Skeletal muscle tissue (tissue), 4 donors: ENCODE data around the gene STARD5. TPM values are rescaled to one million over a fixed set of nuclear protein-coding genes. Genes with fewer than 3 reads are reported as not detected.

Source experiments
- H3K27ac ChIP-seq: one replicate; pipeline ENCODE4 v1.7.0; 2013; ENCODE audit warnings: mild to moderate bottlenecking, low read depth, low read length, inconsistent platforms
- H3K27me3 ChIP-seq, 3 donors: one replicate each; pipeline ENCODE4 v1.7.0; 2013; ENCODE audit warnings: low read length in 3 of 3; ENCODE audit not compliant: control insufficient read depth in 3 of 3, insufficient read depth in 3 of 3
- H3K36me3 ChIP-seq, 3 donors: one replicate each; pipeline ENCODE4 v1.7.0; 2013; ENCODE audit warnings: low read length in 3 of 3; ENCODE audit not compliant: control insufficient read depth in 3 of 3, insufficient read depth in 3 of 3
- H3K4me1 ChIP-seq, 3 donors: one replicate each; pipeline ENCODE4 v1.7.0; 2013; ENCODE audit warnings: low read length in 3 of 3, mild to moderate bottlenecking in 3 of 3; ENCODE audit not compliant: control insufficient read depth in 3 of 3, insufficient read depth in 3 of 3
- H3K4me3 ChIP-seq, 3 donors: one replicate each; pipeline ENCODE4 v1.7.0; 2013; ENCODE audit warnings: low read length in 3 of 3
- H3K9ac ChIP-seq, 3 donors: one replicate each; pipeline ENCODE4 v1.7.0; 2013; ENCODE audit warnings: low read length in 3 of 3, mild to moderate bottlenecking in 3 of 3, moderate library complexity in 2 of 3, low read depth in 1 of 3
- H3K9me3 ChIP-seq, 3 donors: one replicate each; pipeline ENCODE4 v1.7.0; 2013; ENCODE audit warnings: low read length in 3 of 3; ENCODE audit not compliant: control insufficient read depth in 3 of 3
- total RNA-seq: library from RNA; depleted of rRNA; stranded (reverse); fragments of >200 nt; gene quantifications from one replicate; pipeline ENCODE4 v1.2.3, GENCODE V29; 2014
- donor health status: Osteomylitis.

The STARD5 gene
- total RNA-seq, 1 donor from 2014 or later = 2.1 TPM

DNA sequence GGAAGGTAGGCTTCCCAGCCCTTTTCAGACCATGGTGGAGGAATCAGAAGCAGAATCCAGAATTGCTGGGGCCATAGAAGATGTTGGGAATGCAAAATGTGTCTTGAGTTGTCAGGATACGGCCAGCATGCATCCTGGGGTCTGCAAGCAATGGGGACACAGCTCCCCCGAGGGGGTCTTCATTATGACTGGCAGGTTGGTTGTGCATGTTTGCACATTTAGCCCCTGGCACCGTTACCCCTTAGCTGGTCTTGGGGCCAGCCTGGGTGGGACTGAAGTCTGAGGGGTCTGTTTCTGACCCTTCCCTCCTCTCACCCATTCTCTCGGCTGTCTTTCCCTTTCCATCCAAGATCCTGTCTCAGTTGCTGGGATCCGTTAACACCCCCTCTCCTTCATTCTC, 50.7 kb downstream of the STARD5 start:
- Histone ChIP-seq H3K4me3 (no peak overlapping the region), H3K27ac (no peak overlapping the region), H3K9me3 (peaks cover 0 to 2% (median 0%) of the 10 kb centered on the region in 3 donors), H3K4me1 (no peaks in the 10 kb centered on the region), H3K36me3 (no peaks in the 10 kb centered on the region), H3K9ac (peak overlapping the region in 1 of 3 donors; percentile 8), H3K27me3 (peaks cover 0 to 7% (median 0%) of the 10 kb centered on the region in 3 donors)

DNA sequence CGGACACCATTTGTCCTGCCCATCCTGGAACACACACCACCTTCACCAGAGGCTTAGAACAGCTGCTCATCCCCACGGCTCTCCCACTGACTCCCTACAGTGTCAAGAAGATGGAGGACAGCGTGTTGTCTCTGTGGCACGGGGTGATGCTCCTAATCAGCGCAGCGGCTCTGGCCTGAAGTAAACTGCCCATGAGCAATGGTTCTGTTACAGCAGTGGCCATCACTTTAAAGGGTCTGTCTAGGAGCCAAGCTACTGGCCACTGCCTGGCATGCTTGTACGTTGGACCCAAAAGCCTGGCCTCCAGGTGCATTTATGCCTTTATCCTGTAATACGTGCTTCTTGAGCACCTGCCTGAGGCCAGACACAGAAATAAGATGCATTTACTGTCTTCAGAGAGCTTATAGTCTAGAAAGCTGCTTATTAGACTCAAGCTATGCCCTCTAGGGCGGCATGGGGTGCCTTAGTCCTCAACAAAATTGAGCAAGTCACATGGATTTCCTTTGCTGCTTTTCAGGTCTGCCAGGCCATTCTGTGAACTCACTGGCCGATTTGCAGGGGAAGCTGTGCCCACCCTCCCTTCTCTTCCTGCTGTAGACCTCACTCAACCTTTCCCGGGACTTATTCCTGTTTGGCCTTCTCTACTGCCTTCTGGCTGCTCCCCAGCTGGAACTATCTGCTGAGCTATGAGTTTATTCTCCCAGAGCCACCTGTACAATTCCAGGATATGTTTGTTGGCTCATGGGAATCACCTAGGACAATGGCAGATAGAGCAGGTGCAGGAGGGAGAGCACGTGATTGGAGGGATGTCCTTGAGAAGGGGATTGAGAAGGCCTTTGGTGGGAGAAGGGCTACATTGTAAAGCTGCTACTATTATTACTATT, 51.9 kb downstream of the STARD5 start:
- H3K9me3 ChIP-seq = no peaks in the 10 kb centered on the region
- H3K36me3 ChIP-seq = no peaks in the 10 kb centered on the region
- no peak overlapping the region for H3K9ac ChIP-seq
- no peaks in the 10 kb centered on the region for H3K4me1 ChIP-seq
- H3K4me3 ChIP-seq = no peak overlapping the region
- no peak overlapping the region for H3K27ac ChIP-seq
- H3K27me3 ChIP-seq = peaks cover 0 to 7% (median 0%) of the 10 kb centered on the region in 3 donors

DNA sequence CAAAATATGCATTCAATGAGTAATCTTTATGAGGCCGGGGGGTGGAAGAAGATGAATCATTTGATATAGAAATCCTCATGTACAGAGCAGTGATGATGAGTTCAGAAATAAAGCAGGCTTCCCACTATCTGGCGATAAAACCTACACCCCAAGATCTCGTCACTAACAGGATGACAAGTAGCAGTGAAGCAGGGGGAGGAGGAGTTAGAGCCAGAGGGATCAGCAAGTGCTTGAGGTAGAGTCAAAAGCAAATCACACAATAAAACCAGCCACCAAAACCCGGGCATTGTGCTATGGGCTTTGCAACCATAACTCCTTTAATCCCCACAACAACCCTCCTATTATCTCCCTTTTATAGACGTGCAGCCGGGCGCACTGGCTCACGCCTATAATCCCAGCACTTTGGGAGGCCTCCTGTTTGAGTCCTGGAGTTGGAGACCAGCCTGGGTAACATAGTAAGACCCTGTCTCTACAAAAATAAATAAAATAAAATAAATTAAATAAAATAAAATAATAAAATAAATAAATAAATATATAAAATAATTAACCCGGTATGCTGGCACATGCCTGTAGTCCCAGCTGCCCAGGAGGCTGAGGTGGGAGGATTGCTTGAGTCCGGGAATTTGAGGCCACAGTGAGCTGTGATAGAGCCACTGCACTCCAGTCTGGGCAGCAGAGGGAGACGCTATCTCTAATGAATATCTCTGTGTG, 53.0 kb downstream of the STARD5 start:
- H3K27me3 ChIP-seq = peaks cover 0 to 7% (median 0%) of the 10 kb centered on the region in 3 donors
- peaks cover 4 to 5% (median 5%) of the 10 kb centered on the region in 3 donors for H3K4me1 ChIP-seq
- H3K9ac ChIP-seq = no peak overlapping the region
- no peaks in the 10 kb centered on the region for H3K36me3 ChIP-seq
- no peak overlapping the region for H3K4me3 ChIP-seq
- H3K9me3 ChIP-seq = no peaks in the 10 kb centered on the region
- H3K27ac ChIP-seq = no peak overlapping the region

DNA sequence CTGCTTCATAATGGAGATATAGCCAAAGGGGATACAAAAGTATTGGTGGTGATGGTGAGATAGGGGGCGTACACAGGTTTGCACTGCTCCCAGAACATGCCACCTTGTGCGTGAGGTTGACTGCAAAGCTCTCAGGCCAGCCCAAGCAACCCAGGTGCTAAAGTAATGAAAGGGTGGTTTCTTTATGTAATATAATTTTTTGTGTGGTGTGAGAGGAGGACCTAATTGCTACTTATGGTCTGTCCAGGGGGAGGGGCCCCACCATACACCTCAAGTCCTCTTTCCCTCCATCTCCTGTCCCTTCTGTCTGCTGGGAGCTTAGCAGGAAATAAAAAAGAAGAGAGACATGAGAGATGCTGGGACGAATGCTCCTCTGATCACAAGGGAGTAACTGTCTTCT, 53.8 kb downstream of the STARD5 start:
- H3K4me1 ChIP-seq = peaks cover 5 to 11% (median 10%) of the 10 kb centered on the region in 3 donors
- peaks cover 0 to 7% (median 0%) of the 10 kb centered on the region in 3 donors for H3K27me3 ChIP-seq
- H3K27ac ChIP-seq = no peak overlapping the region
- no peaks in the 10 kb centered on the region for H3K36me3 ChIP-seq
- no peak overlapping the region for H3K9ac ChIP-seq
- H3K4me3 ChIP-seq = no peak overlapping the region
- H3K9me3 ChIP-seq = no peaks in the 10 kb centered on the region

DNA sequence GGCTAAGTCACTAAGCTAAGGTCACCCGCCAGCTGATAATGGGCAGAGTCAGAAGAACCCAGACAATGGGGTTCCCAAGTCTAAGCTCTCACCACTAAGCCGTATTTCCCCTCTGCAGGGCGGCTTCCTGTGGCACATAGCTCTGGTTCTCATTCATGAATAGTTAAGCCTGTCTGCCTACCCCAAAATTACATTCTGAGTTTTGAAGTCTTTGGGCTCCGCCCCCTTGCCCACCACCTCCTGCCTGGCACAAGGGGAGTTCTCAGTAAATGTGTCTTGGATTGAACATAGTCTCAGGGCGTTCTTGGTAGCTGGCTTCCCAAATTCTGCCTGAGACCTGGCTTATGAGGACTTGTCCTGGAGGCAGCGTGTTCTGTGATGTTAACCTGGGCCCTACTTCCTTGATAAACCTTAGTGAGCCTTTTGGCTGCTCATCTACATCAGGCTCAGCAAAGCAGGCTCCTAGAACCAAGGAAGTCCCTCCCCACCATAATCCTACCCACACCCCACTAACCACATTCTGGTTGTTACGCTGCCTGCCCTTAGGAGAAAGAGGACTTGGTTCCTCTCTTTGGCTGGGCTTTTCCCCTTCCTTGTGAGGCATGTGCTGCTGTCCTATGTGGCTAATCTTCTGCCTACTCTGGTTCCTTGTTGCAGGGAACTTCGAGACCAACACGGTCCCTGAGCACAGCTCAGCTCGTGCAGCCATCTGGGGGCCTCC, 54.9 kb downstream of the STARD5 start:
- H3K9me3 ChIP-seq = no peaks in the 10 kb centered on the region
- peaks cover 5 to 11% (median 10%) of the 10 kb centered on the region in 3 donors for H3K4me1 ChIP-seq

DNA sequence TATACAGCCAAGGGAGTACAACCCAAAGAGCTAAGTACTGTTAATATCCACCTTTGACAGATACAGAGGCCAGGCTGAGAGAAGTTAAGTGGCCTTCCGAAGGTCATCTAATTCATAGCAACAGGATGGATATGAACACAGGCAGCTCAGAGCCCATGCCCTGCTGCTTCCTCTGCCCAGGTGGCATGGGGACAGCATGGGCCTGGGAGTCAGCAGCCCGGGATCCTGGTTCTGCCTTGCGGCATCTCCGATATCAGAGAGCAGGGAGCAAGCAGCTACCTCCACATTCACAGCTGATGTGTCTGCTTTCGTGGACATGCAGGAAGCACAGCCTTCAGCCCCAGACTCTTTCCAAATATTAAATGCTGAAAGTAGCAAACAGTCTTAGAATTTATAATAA, 55.6 kb downstream of the STARD5 start:
- peaks cover 5 to 11% (median 10%) of the 10 kb centered on the region in 3 donors for H3K4me1 ChIP-seq
- no peak overlapping the region for H3K9ac ChIP-seq
- no peaks in the 10 kb centered on the region for H3K36me3 ChIP-seq
- H3K27me3 ChIP-seq = peaks cover 0 to 7% (median 0%) of the 10 kb centered on the region in 3 donors
- H3K9me3 ChIP-seq = no peaks in the 10 kb centered on the region
- no peak overlapping the region for H3K27ac ChIP-seq
- no peak overlapping the region for H3K4me3 ChIP-seq

More for the DNA sequence above, 54.9 kb downstream of the STARD5 start:
- H3K36me3 ChIP-seq = no peaks in the 10 kb centered on the region
- no peak overlapping the region for H3K4me3 ChIP-seq
- no peak overlapping the region for H3K9ac ChIP-seq
- H3K27me3 ChIP-seq = peaks cover 0 to 7% (median 0%) of the 10 kb centered on the region in 3 donors
- H3K27ac ChIP-seq = no peak overlapping the region

DNA sequence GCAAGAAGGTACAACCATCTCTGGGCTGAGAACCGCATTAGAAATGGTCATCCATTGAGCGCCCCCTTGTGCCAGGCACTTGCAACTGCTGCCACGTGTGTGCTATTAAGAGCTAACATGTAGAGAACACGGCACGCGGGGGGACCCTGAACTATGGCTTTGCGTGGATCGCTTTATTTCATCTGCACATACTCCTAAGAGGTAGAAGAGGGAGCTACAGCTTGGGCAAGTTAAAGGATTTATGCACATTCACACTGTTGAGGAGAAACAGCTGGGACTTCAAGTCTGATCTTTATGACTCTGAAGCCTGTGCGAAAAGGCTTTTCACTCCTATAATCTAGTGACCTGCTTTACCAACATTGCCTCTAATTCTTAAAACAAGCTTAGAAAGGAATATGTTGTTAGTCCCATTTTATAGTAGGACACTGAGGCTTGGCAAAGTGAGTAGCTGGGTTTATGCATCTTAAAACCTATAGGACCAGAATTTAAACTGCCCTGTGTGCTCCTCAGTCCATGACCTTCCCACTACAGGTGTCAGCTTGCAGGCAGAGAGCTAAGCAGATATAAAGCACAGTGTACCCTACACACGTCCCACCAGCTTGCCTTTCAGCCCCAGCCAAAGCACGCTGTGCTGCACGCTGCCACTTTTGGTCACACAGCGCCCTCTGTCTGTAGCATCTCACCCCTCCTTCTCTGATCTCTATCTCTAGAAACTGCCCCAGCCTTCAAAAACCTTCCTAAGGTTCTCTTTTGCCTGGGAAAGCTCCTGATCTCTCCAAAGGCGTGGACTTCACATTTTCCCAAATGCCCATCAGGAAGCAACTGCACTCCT, 57.8 kb downstream of the STARD5 start:
- peak overlapping the region in 1 of 3 donors; percentile 38 for H3K4me3 ChIP-seq
- peaks cover 5 to 11% (median 10%) of the 10 kb centered on the region in 3 donors for H3K4me1 ChIP-seq
- H3K9me3 ChIP-seq = no peaks in the 10 kb centered on the region
- H3K9ac ChIP-seq = no peak overlapping the region
- H3K36me3 ChIP-seq = no peaks in the 10 kb centered on the region
- no peak overlapping the region for H3K27ac ChIP-seq
- peaks cover 0 to 4% (median 3%) of the 10 kb centered on the region in 3 donors for H3K27me3 ChIP-seq

DNA sequence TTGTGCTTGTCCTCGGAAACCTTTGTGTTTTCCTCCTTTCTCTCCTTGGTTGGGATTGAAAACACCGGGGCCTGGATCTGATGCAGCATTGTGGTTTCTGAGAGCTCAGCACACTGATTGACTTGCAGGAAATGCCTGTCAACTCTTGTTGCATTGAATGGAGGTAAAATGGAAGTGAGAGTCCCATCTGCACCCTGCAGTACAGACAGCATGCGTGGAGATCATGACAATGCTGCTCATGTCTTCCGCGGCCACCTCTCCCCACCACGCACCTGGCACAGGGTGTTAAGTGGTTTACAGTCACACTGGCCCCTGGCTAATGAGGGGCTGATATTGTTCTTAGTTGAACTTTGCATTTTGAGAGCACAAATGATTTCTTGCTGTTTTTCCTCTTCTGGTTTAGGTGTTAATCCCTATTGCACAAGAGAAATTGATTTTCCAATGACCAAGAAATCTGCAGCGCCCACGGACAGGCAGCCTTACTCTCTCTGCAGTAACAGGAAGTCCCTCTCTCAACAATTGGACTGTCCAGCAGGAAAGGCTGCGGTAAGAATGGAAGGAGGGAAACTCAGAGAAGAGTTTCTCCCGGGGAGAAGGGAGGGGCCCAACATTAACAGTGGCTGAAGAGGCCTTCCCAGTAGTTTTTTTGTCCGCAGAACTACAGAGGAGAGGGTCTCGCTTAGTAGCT, 58.5 kb downstream of the STARD5 start:
- peak overlapping the region in 1 of 3 donors; percentile 38 for H3K4me3 ChIP-seq
- H3K4me1 ChIP-seq = peaks cover 5 to 11% (median 10%) of the 10 kb centered on the region in 3 donors
- H3K9me3 ChIP-seq = no peaks in the 10 kb centered on the region
- peaks cover 0 to 4% (median 4%) of the 10 kb centered on the region in 3 donors for H3K27me3 ChIP-seq
- H3K36me3 ChIP-seq = no peaks in the 10 kb centered on the region
- no peak overlapping the region for H3K9ac ChIP-seq
- H3K27ac ChIP-seq = no peak overlapping the region
